PC-3 (cell line): Measurements from ENCODE around the gene FAHD1. TPM values are rescaled to one million over a fixed set of nuclear protein-coding genes. Genes with fewer than 3 reads are reported as not detected.

Experiments used
- ATAC-seq: fragments of 200-7000 bp; cut with Tn5 transposase; 2 replicates; pipeline ENCODE4 v1.9.1; 2020; ENCODE audit warnings: mild to moderate bottlenecking, moderate library complexity
- BruUV-seq: library from RNA; stranded (reverse); fragments of 400-500 nt; replicated peaks from 2 replicates; lab custom pipeline; 2021; lab: Mats Ljungman, UMichigan
- CTCF ChIA-PET: fragments of 300-600 bp; sonication (Branson Sonifier 250); formaldehyde crosslinking; loops from one replicate; lab custom pipeline; 2022; ENCODE audit warnings: antibody characterized with exemption; lab: Charles Lee
- POLR2A ChIA-PET: fragments of 300-600 bp; sonication (Branson Sonifier 250); formaldehyde crosslinking; loops from one replicate; lab custom pipeline; 2022; ENCODE audit warnings: antibody characterized with exemption; ENCODE audit not compliant: unreplicated experiment; lab: Charles Lee
- DNase-seq: peaks from one replicate; pipeline ENCODE4 v3.0.0-alpha.2; 2015
- H2AFZ ChIP-seq: fragments of 300-600 bp; sonication (generic); 2 replicates; pipeline ENCODE4 v1.6.0; 2016; ENCODE audit warnings: antibody characterized with exemption, low read length
- H3F3A ChIP-seq: fragments of 300-600 bp; sonication (generic); one replicate; pipeline ENCODE4 v1.6.0; 2017; ENCODE audit warnings: antibody characterized with exemption, low read length, control low read depth, mild to moderate bottlenecking; ENCODE audit not compliant: unreplicated experiment
- H3K27ac ChIP-seq: fragments of 300-600 bp; sonication (generic); 2 replicates; pipeline ENCODE4 v1.5.1; 2016; ENCODE audit warnings: mild to moderate bottlenecking, low read length
- H3K27me3 ChIP-seq: fragments of 300-600 bp; sonication (generic); 2 replicates; pipeline ENCODE4 v1.6.1; 2016; ENCODE audit warnings: low read length, mixed read lengths
- H3K36me3 ChIP-seq: fragments of 300-600 bp; sonication (generic); 2 replicates; pipeline ENCODE4 v1.6.1; 2016; ENCODE audit warnings: low read depth, mixed run types, low read length, mixed read lengths
- H3K4me1 ChIP-seq: fragments of 300-600 bp; sonication (generic); 2 replicates; pipeline ENCODE4 v1.5.1; 2016; ENCODE audit warnings: low read length; ENCODE audit not compliant: insufficient read depth
- H3K4me2 ChIP-seq: fragments of 300-600 bp; sonication (generic); 2 replicates; pipeline ENCODE4 v1.6.0; 2016; ENCODE audit warnings: low read length
- H3K4me3 ChIP-seq: fragments of 300-600 bp; sonication (generic); 2 replicates; pipeline ENCODE4 v1.5.1; 2016; ENCODE audit warnings: mild to moderate bottlenecking, low read length, mixed read lengths
- H3K79me2 ChIP-seq: fragments of 300-600 bp; sonication (generic); 2 replicates; pipeline ENCODE4 v1.6.1; 2017; ENCODE audit warnings: low read length, mixed read lengths
- H3K9ac ChIP-seq: fragments of 300-600 bp; sonication (generic); 2 replicates; pipeline ENCODE4 v1.6.0; 2016; ENCODE audit warnings: mild to moderate bottlenecking, low read length
- H3K9me2 ChIP-seq: fragments of 300-600 bp; sonication (generic); replicated peaks from 2 replicates; pipeline ENCODE4 v1.6.1; 2016; ENCODE audit warnings: mixed run types, low read length, mixed read lengths
- H3K9me3 ChIP-seq: fragments of 300-600 bp; sonication (generic); 2 replicates; pipeline ENCODE4 v1.6.1; 2016; ENCODE audit warnings: low read length, mixed read lengths
- H4K20me1 ChIP-seq: fragments of 300-600 bp; sonication (generic); 2 replicates; pipeline ENCODE4 v1.6.1; 2016; ENCODE audit warnings: low read length, mixed read lengths
- CTCF ChIP-seq: fragments of 300-600 bp; sonication (generic); conservative IDR thresholded peaks from 2 replicates; pipeline ENCODE4 v1.5.1; 2017; ENCODE audit warnings: antibody characterized with exemption, low read depth, mild to moderate bottlenecking, low read length
- EZH2 ChIP-seq: fragments of 300-600 bp; sonication (generic); IDR thresholded peaks from one replicate; pipeline ENCODE4 v1.6.1; 2017; ENCODE audit warnings: antibody characterized with exemption, mild to moderate bottlenecking, low read length; ENCODE audit not compliant: unreplicated experiment
- EZH2phosphoT487 ChIP-seq: fragments of 300-600 bp; sonication (generic); IDR thresholded peaks from 2 replicates; pipeline ENCODE4 v1.6.1; 2018; ENCODE audit warnings: mild to moderate bottlenecking, antibody characterized with exemption, low read length, borderline replicate concordance
- intact Hi-C: fragments of 100-400 bp; cut with micrococcal nuclease; formaldehyde crosslinking; loops from 2 replicates; pipeline ENCODE4 v1.9.0; 2023
- total RNA-seq: library from RNA; depleted of rRNA; stranded (reverse); fragments of >200 nt; gene quantifications from 2 replicates; pipeline ENCODE4 v1.2.3, GENCODE V29; 2014

The FAHD1 gene
- total RNA-seq, 1 experiment from 2014 or later = 37.5 TPM

DNA sequence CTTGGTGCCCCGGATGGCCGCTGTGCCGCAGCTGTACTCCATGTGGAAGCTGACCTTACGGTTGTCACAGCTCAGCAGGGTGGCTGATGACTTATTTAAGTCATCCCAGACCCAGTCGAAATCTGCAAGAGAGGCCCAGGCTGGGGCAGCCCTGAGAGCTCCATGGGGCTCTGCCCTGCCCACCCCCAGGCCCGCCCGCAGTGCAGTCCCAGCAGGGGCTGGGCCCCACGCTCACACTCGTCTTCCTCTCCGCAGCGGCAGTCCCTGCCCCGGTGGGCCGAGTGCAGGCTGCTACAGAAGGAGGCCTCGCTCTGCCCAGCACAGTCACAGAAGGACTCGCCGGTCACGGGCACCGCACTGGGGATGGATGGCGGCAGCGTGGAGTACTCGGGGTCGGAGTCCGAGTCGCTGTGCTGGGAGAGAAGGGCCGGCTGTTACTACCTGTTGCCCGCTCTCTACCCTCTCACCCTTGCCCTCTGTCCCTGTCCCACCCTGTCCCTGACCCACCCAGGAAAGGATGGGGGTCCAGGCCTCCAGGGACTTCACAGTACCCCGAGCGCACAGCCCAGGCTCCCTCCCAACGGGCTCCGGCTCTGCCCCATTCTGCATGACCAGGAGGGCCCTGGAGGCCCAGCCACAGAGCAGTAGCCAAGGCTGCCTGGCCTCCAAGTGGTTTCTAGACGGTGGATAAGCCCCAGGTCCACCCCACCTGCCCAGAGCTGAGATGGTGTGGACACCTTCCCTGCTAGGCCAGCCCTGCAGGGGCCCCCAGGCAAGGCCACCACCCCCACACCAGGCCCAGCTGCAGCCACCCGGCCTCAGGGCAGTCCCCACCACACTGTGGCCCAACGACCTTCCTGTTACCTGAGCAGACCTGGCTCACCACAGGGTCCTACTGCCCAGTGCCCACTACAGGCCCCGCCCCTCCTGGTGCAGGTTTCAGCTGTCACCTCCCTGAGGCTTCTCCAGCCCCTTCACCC lies 48.5 kb upstream of the FAHD1 start:
- intact Hi-C loops = no loop called here
- TF ChIP-seq CTCF (no peak), EZH2phosphoT487 (no peak), EZH2 (no peak)
- CTCF ChIA-PET = no interaction called here
- Histone ChIP-seq H3K79me2 (peaks cover 38% of the 10 kb centered on the region), H2AFZ (no peak overlapping the region), H3K9me3 (no peaks in the 10 kb centered on the region), H3K27me3 (no peaks in the 10 kb centered on the region), H3K9ac (no peak overlapping the region), H3K36me3 (no peaks in the 10 kb centered on the region), H3K4me2 (no peak overlapping the region), H3K4me1 (peaks cover 18% of the 10 kb centered on the region; the same call in 1 of the 2 replicates), H3K9me2 (no peaks in the 10 kb centered on the region), H3K4me3 (no peak overlapping the region), H3F3A (no peaks in the 10 kb centered on the region), H4K20me1 (peaks cover 3% of the 10 kb centered on the region; the same call in 1 of the 2 replicates), H3K27ac (no peak overlapping the region)
- DNase-seq (no peak), ATAC-seq (no peak)
- POLR2A ChIA-PET = no interaction called here
- BruUV-seq = no TSS peak

- H3F3A ChIP-seq = no peaks in the 10 kb centered on the region
- no peak overlapping the region for H3K9ac ChIP-seq
- H3K9me2 ChIP-seq = no peaks in the 10 kb centered on the region
- ChIA-PET CTCF (no interaction called here), POLR2A (no interaction called here)
- H3K27ac ChIP-seq = no peak overlapping the region
- H3K36me3 ChIP-seq = no peaks in the 10 kb centered on the region
- ATAC-seq (no peak), DNase-seq (no peak)
- peaks cover 3% of the 10 kb centered on the region; the same call in 1 of the 2 replicates for H4K20me1 ChIP-seq
- peaks cover 15% of the 10 kb centered on the region; the same call in 1 of the 2 replicates for H3K4me1 ChIP-seq
- no peak overlapping the region for H3K4me2 ChIP-seq
- no peak overlapping the region for H2AFZ ChIP-seq
- intact Hi-C loops = no loop called here
- no peaks in the 10 kb centered on the region for H3K27me3 ChIP-seq
- H3K9me3 ChIP-seq = no peaks in the 10 kb centered on the region
- BruUV-seq = no TSS peak
- H3K79me2 ChIP-seq = peaks cover 38% of the 10 kb centered on the region
- H3K4me3 ChIP-seq = no peak overlapping the region
- TF ChIP-seq EZH2 = no peak
- TF ChIP-seq CTCF = no peak
- no peak for TF ChIP-seq EZH2phosphoT487
These were observed 47.7 kb upstream of the FAHD1 start for GRCh38 chr16:1779234-1779701.
